EH (cell line): ENCODE measurements around the gene APBA1.

Experiments
- DNase-seq: peaks from one replicate; pipeline ENCODE4 v3.0.0-alpha.2; 2015; ENCODE audit warnings: low read depth

Gene APBA1

GRCh38 chr9:69472101-69472620 lies 200.0 kb downstream of the APBA1 start:
- DNase-seq, result no peak

GRCh38 chr9:69471433-69471832 lies 200.7 kb downstream of the APBA1 start:
- DNase-seq, result no peak

- DNase-seq, result no peak
Measured at GRCh38 chr9:69470186-69470977, 201.8 kb downstream of the APBA1 start.

- no peak for DNase-seq
Measured at GRCh38 chr9:69469136-69469535, 203.0 kb downstream of the APBA1 start.

- no peak for DNase-seq
Measured at GRCh38 chr9:69468380-69468779, 203.8 kb downstream of the APBA1 start.

GRCh38 chr9:69466151-69466550 lies 206.0 kb downstream of the APBA1 start:
- peak; percentile 27 for DNase-seq

GRCh38 chr9:69465473-69465872 lies 206.7 kb downstream of the APBA1 start:
- DNase-seq, result no peak

- DNase-seq, result no peak
Measured at GRCh38 chr9:69463497-69464068, 208.6 kb downstream of the APBA1 start.

GRCh38 chr9:69462394-69462793 lies 209.8 kb downstream of the APBA1 start:
- DNase-seq, result no peak

- no peak for DNase-seq
Measured at GRCh38 chr9:69461103-69461887, 210.9 kb downstream of the APBA1 start.

- DNase-seq, result no peak
Measured at GRCh38 chr9:69460012-69460411, 212.2 kb downstream of the APBA1 start.

GRCh38 chr9:69458176-69458575 lies 214.0 kb downstream of the APBA1 start:
- DNase-seq, result no peak

GRCh38 chr9:69456201-69456600 lies 216.0 kb downstream of the APBA1 start:
- DNase-seq, result no peak

GRCh38 chr9:69455311-69455710 lies 216.9 kb downstream of the APBA1 start:
- DNase-seq, result no peak

- no peak for DNase-seq
Measured at GRCh38 chr9:69454321-69454720, 217.8 kb downstream of the APBA1 start.

- DNase-seq, result no peak
Measured at GRCh38 chr9:69453746-69454145, 218.4 kb downstream of the APBA1 start.

GRCh38 chr9:69452110-69452782 lies 219.9 kb downstream of the APBA1 start:
- DNase-seq, result no peak

GRCh38 chr9:69446496-69446895 lies 225.7 kb downstream of the APBA1 start:
- DNase-seq, result no peak

GRCh38 chr9:69445251-69445650 lies 226.9 kb downstream of the APBA1 start:
- DNase-seq, result no peak

- no peak for DNase-seq
Measured at GRCh38 chr9:69444791-69445190, 227.4 kb downstream of the APBA1 start.

- DNase-seq, result peak; percentile 97
Measured at GRCh38 chr9:69444021-69444420, 228.2 kb downstream of the APBA1 start.

GRCh38 chr9:69443178-69443577 lies 229.0 kb downstream of the APBA1 start:
- DNase-seq, result no peak
